Urinary bladder (tissue), 4 donors: ENCODE results near the gene TIMELESS. TPM values are rescaled to one million over a fixed set of nuclear protein-coding genes. Genes with fewer than 3 reads are reported as not detected.

Source experiments
- DNase-seq: peaks from one replicate; pipeline ENCODE4 v3.0.0-alpha.2; 2015; ENCODE audit errors: extremely low spot score
- H3K27ac ChIP-seq: one replicate; pipeline ENCODE4 v1.5.1; 2013; ENCODE audit warnings: low read depth, mild to moderate bottlenecking, moderate library complexity
- H3K36me3 ChIP-seq: one replicate; pipeline ENCODE4 v1.6.1; 2013; ENCODE audit warnings: mild to moderate bottlenecking, moderate library complexity; ENCODE audit not compliant: insufficient read depth
- H3K4me1 ChIP-seq: one replicate; pipeline ENCODE4 v1.6.1; 2013; ENCODE audit warnings: mild to moderate bottlenecking, moderate library complexity; ENCODE audit not compliant: insufficient read depth
- H3K4me3 ChIP-seq: one replicate; pipeline ENCODE4 v1.5.1; 2013; ENCODE audit warnings: low read depth, low read length
- WGBS: extraction: QIAGEN DNeasy Blood & Tissue Kit; methylation state at CpG from one replicate; pipeline ENCODE4 v1.1.7; 2013; 5-methylcytosine and 5-hydroxymethylcytosine counted together
- polyA plus RNA-seq: library from polyadenylated mRNA; stranded (reverse); fragments of 200-250 nt; gene quantifications from one replicate; pipeline ENCODE4 v1.2.3, GENCODE V29; 2013
- total RNA-seq: library from RNA; depleted of rRNA; stranded (reverse); fragments of >200 nt; gene quantifications from one replicate; pipeline ENCODE4 v1.2.3, GENCODE V29; 2014
- donor health status: healthy with polysubstance abuse.
- donor health status: healthy.

The TIMELESS gene
- total and polyA plus RNA-seq, 2 donors, result 6.2 to 8.9 TPM

DNA sequence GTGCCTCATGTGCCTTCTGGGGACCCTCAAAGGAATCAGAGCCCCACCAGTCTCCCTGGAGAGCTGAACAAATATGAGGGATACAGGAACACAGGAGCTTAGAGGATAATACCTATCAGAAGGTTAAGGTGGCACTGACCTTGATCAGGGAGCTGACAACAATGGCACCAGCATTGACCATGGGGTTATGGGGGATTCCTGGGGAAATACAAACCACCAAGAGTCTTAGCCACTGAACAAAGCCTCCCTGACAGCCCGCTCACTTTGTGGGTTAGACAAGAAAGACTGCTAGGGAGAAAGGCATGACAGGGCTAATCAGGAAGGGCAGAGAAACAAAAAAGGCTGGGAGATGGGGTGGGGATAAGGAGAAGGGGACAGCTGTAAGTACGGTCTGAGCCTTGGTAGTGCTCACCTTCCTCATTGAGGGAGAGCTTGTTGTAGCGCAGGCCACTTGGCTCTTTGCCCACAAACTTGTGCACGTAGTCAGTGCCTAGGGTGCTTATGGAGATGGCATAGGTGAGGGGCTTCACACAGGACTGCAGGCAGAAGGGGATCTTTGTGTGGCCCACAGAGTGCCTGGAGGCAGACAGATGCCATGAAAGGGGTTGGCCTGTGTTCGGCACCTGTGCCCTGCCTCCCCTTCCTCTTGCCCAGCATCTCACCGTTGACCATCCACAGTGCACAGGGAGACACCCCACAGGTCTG, 28.4 kb upstream of the TIMELESS start:
- no peak for DNase-seq
- 84% methylated on average over 6 of the region's 6 CpGs for WGBS

GRCh38 chr12:56476972-56477432, 27.8 kb upstream of the TIMELESS start:
- Histone ChIP-seq H3K27ac (no peak overlapping the region), H3K4me3 (no peak overlapping the region), H3K36me3 (no peaks in the 10 kb centered on the region), H3K4me1 (no peaks in the 10 kb centered on the region)
- WGBS, result 98% methylated on average over 1 of the region's 1 CpG
- no peak for DNase-seq

More for the DNA sequence above, 28.4 kb upstream of the TIMELESS start:
- no peaks in the 10 kb centered on the region for H3K4me1 ChIP-seq
- H3K27ac ChIP-seq, result no peak overlapping the region
- no peaks in the 10 kb centered on the region for H3K36me3 ChIP-seq
- no peak overlapping the region for H3K4me3 ChIP-seq

DNA sequence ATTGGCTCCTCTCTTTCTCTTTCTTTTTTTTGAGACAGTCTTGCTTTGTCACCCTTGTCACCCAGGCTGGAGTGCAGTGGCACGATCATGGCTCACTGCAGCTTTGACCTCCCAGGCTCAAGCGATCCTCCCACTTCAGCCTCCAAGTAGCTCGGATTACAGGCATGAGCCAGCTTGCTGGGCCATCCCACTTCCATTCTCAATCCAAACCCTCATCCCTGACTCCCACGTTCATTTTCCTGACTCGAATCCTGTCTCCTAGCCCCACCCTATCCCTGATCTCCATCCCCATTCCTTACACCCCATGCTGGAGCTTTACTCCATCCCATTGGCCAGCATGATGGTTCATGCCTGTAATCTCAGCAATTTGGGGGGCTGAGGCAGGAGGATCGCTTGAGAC, 26.9 kb upstream of the TIMELESS start:
- Histone ChIP-seq H3K4me3 (no peak overlapping the region), H3K36me3 (no peaks in the 10 kb centered on the region), H3K27ac (no peak overlapping the region), H3K4me1 (no peaks in the 10 kb centered on the region)
- WGBS, result 87% methylated on average over 6 of the region's 6 CpGs
- DNase-seq, result no peak

DNA sequence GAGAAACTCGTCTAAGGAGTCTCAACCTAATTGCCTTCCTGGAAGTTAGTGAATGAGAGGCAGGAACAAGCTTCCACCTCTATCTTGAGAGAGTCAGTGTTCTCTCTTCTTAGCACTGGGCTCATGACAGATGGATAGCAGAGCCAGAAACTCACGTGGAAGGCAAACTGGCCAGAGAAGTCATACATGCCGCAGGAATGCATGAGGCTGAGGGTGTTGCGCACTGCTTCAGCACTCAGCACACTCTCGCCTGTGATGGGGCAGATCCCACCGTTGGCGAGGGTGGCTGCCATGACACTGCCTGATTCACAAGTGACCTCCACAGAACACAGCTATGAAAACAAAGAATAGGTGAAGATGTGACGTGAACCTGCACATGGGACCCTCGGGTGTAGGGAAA, 25.2 kb upstream of the TIMELESS start:
- Histone ChIP-seq H3K27ac (no peak overlapping the region), H3K36me3 (no peaks in the 10 kb centered on the region), H3K4me1 (no peaks in the 10 kb centered on the region), H3K4me3 (no peak overlapping the region)
- DNase-seq, result no peak
- WGBS, result 93% methylated on average over 9 of the region's 9 CpGs

DNA sequence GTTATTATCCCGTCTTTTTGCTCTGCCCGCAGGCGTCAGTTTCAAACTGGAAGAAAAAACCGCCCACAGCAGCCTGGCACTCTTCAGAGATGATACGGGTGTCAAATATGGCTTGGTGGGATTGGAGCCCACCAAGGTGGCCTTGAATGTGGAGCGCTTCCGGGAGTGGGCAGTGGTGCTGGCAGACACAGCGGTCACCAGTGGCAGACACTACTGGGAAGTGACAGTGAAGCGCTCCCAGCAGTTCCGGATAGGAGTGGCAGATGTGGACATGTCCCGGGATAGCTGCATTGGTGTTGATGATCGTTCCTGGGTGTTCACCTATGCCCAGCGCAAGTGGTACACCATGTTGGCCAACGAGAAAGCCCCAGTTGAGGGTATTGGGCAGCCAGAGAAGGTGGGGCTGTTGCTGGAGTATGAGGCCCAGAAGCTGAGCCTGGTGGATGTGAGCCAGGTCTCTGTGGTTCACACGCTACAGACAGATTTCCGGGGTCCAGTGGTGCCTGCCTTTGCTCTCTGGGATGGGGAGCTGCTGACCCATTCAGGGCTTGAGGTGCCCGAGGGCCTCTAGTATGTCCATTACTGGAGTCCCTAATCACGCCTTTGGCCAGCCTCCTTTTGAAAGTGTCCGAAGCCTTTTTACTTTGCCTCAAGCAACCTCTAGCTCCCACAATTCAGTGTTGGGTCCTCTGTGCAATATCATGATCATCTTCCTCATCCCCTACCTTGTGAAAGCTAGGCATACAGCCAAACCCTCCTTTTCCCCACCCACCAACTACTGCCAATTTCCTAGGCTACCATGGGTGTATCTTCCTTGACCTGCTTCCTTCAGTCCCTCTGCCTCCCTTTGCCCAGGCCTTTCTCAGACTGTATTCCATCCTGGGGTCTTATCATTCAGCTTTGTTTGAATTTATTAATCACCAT, 20.0 kb upstream of the TIMELESS start:
- Histone ChIP-seq H3K4me3 (peak overlapping the region; percentile 66), H3K36me3 (no peaks in the 10 kb centered on the region), H3K4me1 (no peaks in the 10 kb centered on the region), H3K27ac (peak overlapping the region; percentile 81)
- 45% methylated on average over 19 of the region's 19 CpGs for WGBS
- DNase-seq, result no peak

GRCh38 chr12:56468216-56469006, 19.2 kb upstream of the TIMELESS start, which contains the start of gene SPRYD4:
TSS of gene SPRYD4 (plus strand) at chr12:56468578. CDS start at chr12:56468592, 14 bp downstream.
- no peaks in the 10 kb centered on the region for H3K36me3 ChIP-seq

DNA sequence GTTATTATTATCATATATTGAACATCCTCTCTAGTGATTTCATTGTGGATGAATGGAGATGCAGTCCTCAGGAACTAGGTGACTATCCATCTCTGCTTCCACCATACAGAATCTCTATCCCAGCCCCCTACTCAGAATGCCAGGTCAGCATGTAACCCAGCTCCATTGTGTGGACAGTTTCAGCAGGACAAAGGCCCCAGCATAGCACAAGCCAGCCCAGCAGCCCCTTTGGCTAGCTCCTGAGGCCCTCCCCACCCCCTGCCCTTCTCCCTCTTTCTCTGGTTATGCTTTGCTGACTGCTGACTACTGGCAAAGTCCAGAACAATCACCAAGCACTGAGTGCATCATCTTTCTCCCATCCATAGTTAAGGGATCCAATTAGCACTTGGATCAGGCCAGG, 13.3 kb upstream of the TIMELESS start:
- Histone ChIP-seq H3K4me1 (no peaks in the 10 kb centered on the region), H3K4me3 (no peak overlapping the region), H3K36me3 (no peaks in the 10 kb centered on the region), H3K27ac (no peak overlapping the region)
- no peak for DNase-seq

More at GRCh38 chr12:56468216-56469006, 19.2 kb upstream of the TIMELESS start, which contains the start of gene SPRYD4:
- peak within 1 kb of the TSS; percentile 66 for H3K4me3 ChIP-seq
- under 1% methylated on average over 43 of the region's 43 CpGs for WGBS
- peak; percentile 77 for DNase-seq
- H3K27ac ChIP-seq, result peak within 1 kb of the TSS; percentile 81
- H3K4me1 ChIP-seq, result no peaks in the 10 kb centered on the region

DNA sequence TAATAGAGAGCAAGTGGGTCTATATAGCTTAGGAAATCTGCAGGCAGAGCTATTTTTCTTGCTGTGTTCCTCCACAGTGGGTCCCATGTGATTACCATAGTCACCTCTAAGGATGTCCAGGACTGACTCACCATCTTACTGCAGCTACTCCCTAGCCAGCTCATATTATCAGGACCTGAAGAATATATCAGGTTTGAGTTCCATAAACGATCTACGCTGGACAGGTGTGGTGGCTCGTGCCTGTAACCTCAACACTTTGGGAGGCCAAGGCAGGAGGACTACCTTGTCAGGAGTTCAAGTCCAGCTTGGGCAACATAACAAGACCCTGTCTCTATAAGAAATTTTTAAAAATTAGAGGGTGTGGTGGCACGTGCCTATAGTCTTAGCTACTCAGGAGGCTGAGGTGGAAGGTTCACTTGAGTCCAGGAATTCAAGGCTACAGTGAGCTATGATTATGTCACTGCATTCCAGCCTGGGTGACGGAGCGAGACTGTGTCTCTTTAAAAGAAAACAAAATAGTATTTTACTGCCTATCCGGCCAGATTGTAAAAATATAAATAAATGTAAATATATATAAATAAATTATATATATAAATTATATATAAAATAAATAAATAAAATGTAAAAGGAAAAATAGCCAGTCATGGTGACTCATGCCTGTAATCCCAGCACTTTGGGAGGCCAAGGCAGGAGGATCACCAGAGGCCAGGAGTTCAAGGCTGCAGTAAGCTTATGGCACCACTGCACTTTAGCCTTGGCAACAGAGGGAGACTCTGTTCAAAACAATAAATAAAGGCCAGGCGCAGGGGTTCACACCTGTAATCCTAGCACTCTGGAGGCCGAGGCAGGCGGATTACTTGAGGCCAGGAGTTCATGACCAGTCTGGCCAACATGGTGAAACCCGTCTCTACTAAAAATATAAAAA, 12.3 kb upstream of the TIMELESS start:
- WGBS, result 83% methylated on average over 11 of the region's 11 CpGs
- no peak overlapping the region for H3K4me3 ChIP-seq

DNA sequence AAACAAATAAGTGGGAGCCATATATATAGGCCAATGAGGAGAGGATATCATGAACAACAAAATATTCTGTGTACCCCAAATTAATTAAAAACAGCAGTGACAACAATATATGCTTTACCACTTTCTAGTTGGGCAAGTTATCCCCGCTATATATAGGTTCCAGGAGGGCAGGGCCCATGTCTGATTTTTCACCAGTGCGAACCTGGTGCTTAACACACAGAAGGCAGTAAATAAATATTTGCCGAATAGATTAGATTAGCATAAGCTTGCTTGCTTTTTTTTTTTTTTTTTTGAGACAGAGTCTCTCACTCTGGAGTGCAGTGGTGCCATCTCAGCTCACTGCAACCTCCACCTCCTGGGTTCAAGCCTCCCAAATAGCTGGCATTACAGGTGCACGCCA, 8.6 kb upstream of the TIMELESS start:
- DNase-seq, result no peak
- H3K36me3 ChIP-seq, result no peaks in the 10 kb centered on the region
- no peak overlapping the region for H3K4me3 ChIP-seq
- H3K4me1 ChIP-seq, result no peaks in the 10 kb centered on the region
- H3K27ac ChIP-seq, result no peak overlapping the region
- 84% methylated on average over 4 of the region's 4 CpGs for WGBS

More for the DNA sequence above, 12.3 kb upstream of the TIMELESS start:
- DNase-seq, result no peak
- no peaks in the 10 kb centered on the region for H3K4me1 ChIP-seq
- H3K27ac ChIP-seq, result no peak overlapping the region
- no peaks in the 10 kb centered on the region for H3K36me3 ChIP-seq

GRCh38 chr12:56454557-56454956, 5.3 kb upstream of the TIMELESS start, which contains the start of gene MIP:
TSS of gene MIP (minus strand) at chr12:56454657. CDS start at chr12:56454613, 44 bp downstream.
- WGBS, result 83% methylated on average over 5 of the region's 5 CpGs
- no peaks in the 10 kb centered on the region for H3K36me3 ChIP-seq
- no peak within 1 kb of the TSS for H3K4me3 ChIP-seq
- H3K4me1 ChIP-seq, result no peaks in the 10 kb centered on the region
- no peak within 1 kb of the TSS for H3K27ac ChIP-seq
- DNase-seq, result no peak

GRCh38 chr12:56451147-56451546, 1.9 kb upstream of the TIMELESS start:
- Histone ChIP-seq H3K4me3 (no peak overlapping the region), H3K4me1 (no peaks in the 10 kb centered on the region), H3K27ac (no peak overlapping the region), H3K36me3 (no peaks in the 10 kb centered on the region)
- WGBS, result 67% methylated on average over 5 of the region's 5 CpGs
- no peak for DNase-seq

DNA sequence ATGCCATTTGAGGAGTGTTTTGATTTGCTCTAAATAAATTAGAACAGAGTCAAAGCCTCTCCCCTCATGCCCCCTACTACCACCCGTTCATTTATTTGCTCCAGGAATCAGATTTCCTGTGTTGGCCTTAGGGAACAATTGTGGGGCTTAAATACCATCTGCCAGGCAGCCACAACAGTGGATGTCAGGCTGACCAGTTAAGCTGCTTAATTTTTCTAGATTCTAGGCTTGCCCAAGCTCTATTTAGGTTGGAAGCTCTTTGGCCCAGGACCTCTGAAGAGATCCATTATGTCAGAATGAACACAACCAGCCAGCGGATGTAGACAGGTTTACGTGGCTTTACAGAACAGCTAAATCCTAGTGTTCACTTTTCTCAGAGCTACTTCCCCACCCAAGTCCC, 1.0 kb upstream of the TIMELESS start:
- Histone ChIP-seq H3K4me3 (no peak overlapping the region), H3K36me3 (no peaks in the 10 kb centered on the region), H3K4me1 (no peaks in the 10 kb centered on the region), H3K27ac (no peak overlapping the region)
- 80% methylated on average over 3 of the region's 3 CpGs for WGBS
- DNase-seq, result no peak
